ENCODE data around the gene SLC17A8.
"Not testable (repeated sequence)": the region's sequence is repeated elsewhere in the genome, so short reads cannot be mapped to it uniquely, and the experiment has no call there.

Gene SLC17A8

GRCh38 chr12:100356644-100357223 lies at the start of gene SLC17A8:
SLC17A8 (plus strand) TSS chr12:100357074; CDS start chr12:100357392, 318 bp downstream.
- no peak for DNase-seq (ENCODE audit: low read depth in 1 of 2, low spot score in 1 of 2)

GRCh38 chr12:100308138-100308537 lies 48.7 kb upstream of the SLC17A8 start:
- not testable (repeated sequence) for DNase-seq (ENCODE audit: low read depth in 1 of 2, low spot score in 1 of 2)

GRCh38 chr12:100311317-100311716 lies 45.6 kb upstream of the SLC17A8 start:
- no peak for DNase-seq (ENCODE audit: low read depth in 1 of 2, low spot score in 1 of 2)

GRCh38 chr12:100317371-100317770 lies 39.5 kb upstream of the SLC17A8 start:
- no peak for DNase-seq (ENCODE audit: low read depth in 1 of 2, low spot score in 1 of 2)

- DNase-seq (ENCODE audit: low read depth in 1 of 2, low spot score in 1 of 2): no peak
These were observed 32.4 kb upstream of the SLC17A8 start for GRCh38 chr12:100324498-100324897.

- DNase-seq (ENCODE audit: low read depth in 1 of 2, low spot score in 1 of 2): no peak
These were observed 30.7 kb upstream of the SLC17A8 start for GRCh38 chr12:100326208-100326607.

GRCh38 chr12:100329800-100330199 lies 27.1 kb upstream of the SLC17A8 start:
- no peak for DNase-seq (ENCODE audit: low read depth in 1 of 2, low spot score in 1 of 2)

- no peak for DNase-seq (ENCODE audit: low read depth in 1 of 2, low spot score in 1 of 2)
These were observed 25.0 kb upstream of the SLC17A8 start for GRCh38 chr12:100331871-100332270.

- DNase-seq (ENCODE audit: low read depth in 1 of 2, low spot score in 1 of 2): no peak
These were observed 24.0 kb upstream of the SLC17A8 start for GRCh38 chr12:100332852-100333251.

GRCh38 chr12:100337299-100337698 lies 19.6 kb upstream of the SLC17A8 start:
- no peak for DNase-seq (ENCODE audit: low read depth in 1 of 2, low spot score in 1 of 2)

- no peak for DNase-seq (ENCODE audit: low read depth in 1 of 2, low spot score in 1 of 2)
These were observed 19.1 kb upstream of the SLC17A8 start for GRCh38 chr12:100337727-100338126.

- no peak for DNase-seq (ENCODE audit: low read depth in 1 of 2, low spot score in 1 of 2)
These were observed 17.8 kb upstream of the SLC17A8 start for GRCh38 chr12:100339071-100339470.

GRCh38 chr12:100342897-100343296 lies 14.0 kb upstream of the SLC17A8 start:
- not testable (repeated sequence) for DNase-seq (ENCODE audit: low read depth in 1 of 2, low spot score in 1 of 2)

GRCh38 chr12:100344351-100344750 lies 12.5 kb upstream of the SLC17A8 start:
- not testable (repeated sequence) for DNase-seq (ENCODE audit: low read depth in 1 of 2, low spot score in 1 of 2)

- DNase-seq (ENCODE audit: low read depth in 1 of 2, low spot score in 1 of 2): no peak
These were observed 11.7 kb upstream of the SLC17A8 start for GRCh38 chr12:100345020-100345767.

GRCh38 chr12:100346660-100347059 lies 10.2 kb upstream of the SLC17A8 start:
- DNase-seq (ENCODE audit: low read depth in 1 of 2, low spot score in 1 of 2): no peak

GRCh38 chr12:100348657-100349454 lies 8.0 kb upstream of the SLC17A8 start:
- no peak for DNase-seq (ENCODE audit: low read depth in 1 of 2, low spot score in 1 of 2)

- no peak for DNase-seq (ENCODE audit: low read depth in 1 of 2, low spot score in 1 of 2)
These were observed 2.4 kb downstream of the SLC17A8 start for GRCh38 chr12:100359248-100359647.

GRCh38 chr12:100359822-100360221 lies 2.9 kb downstream of the SLC17A8 start:
- DNase-seq (ENCODE audit: low read depth in 1 of 2, low spot score in 1 of 2): no peak

- DNase-seq (ENCODE audit: low read depth in 1 of 2, low spot score in 1 of 2): no peak
These were observed 3.6 kb downstream of the SLC17A8 start for GRCh38 chr12:100360450-100360849.

GRCh38 chr12:100364324-100364723 lies 7.5 kb downstream of the SLC17A8 start:
- no peak for DNase-seq (ENCODE audit: low read depth in 1 of 2, low spot score in 1 of 2)

- no peak for DNase-seq (ENCODE audit: low read depth in 1 of 2, low spot score in 1 of 2)
These were observed 8.5 kb downstream of the SLC17A8 start for GRCh38 chr12:100365411-100365810.

All from activated CD4-positive, alpha-beta T cell treated with anti-CD3 and anti-CD28 coated beads, Interleukin-2, amount 50 U/mL, for 24 hours (primary cell).